ENCODE measurements around the gene ADAMTS13. TPM values are rescaled to one million over a fixed set of nuclear protein-coding genes. Genes with fewer than 3 reads are reported as not detected.
A peak's percentile ranks its signal among the peaks of the same experiment; 100 is the strongest.

ADAMTS13 gene
- total and polyA plus RNA-seq, 9 of the 15 experiments (the other 6 are each of a cell fraction or from before 2014, with no cell fraction given) = 0.03 to 0.20 (median 0.04) TPM; not detected in 4

- TF ChIP-seq UBTF (IDR thresholded peaks at IDR 0.05; ENCODE audit: borderline replicate concordance in 1 of 2, low read depth in 2 of 2, low read length in 2 of 2) (peak; percentile 85; a peak in 3 of 4 replicates), STAT5B (CRISPR knock-in tag; IDR thresholded peaks at IDR 0.05) (no peak), NR3C1 (CRISPR knock-in tag; IDR thresholded peaks at IDR 0.05) (no peak), ZNF347 (CRISPR knock-in tag; IDR thresholded peaks at IDR 0.05; ENCODE audit: low read depth) (no peak), SAP30 (IDR thresholded peaks at IDR 0.05; ENCODE audit: borderline replicate concordance, insufficient read depth, low read depth, low read length, poor library complexity, severe bottlenecking) (no peak), ZBTB11 (CRISPR knock-in tag; IDR thresholded peaks at IDR 0.05) (no peak), AFF1 (IDR thresholded peaks at IDR 0.05; ENCODE audit: low read depth in 1 of 2, partially characterized antibody in 2 of 2) (no peak), IRF2 (CRISPR knock-in tag; IDR thresholded peaks at IDR 0.05) (no peak), ZNF507 (tag; conservative IDR thresholded peaks at IDR 0.05) (no peak), MCM2 (IDR thresholded peaks at IDR 0.05; ENCODE audit: low read depth) (no peak), CCAR2 (IDR thresholded peaks at IDR 0.05; ENCODE audit: low read depth, low read length) (no peak)
- TF ChIP-seq, protein P1, sequence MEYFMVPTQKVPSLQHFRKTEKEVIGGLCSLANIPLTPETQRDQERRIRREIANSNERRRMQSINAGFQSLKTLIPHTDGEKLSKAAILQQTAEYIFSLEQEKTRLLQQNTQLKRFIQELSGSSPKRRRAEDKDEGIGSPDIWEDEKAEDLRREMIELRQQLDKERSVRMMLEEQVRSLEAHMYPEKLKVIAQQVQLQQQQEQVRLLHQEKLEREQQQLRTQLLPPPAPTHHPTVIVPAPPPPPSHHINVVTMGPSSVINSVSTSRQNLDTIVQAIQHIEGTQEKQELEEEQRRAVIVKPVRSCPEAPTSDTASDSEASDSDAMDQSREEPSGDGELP (CRISPR knock-in tag; IDR thresholded peaks at IDR 0.05; ENCODE audit: borderline replicate concordance) = peak; percentile 76
- TF ChIP-seq, protein P2, sequence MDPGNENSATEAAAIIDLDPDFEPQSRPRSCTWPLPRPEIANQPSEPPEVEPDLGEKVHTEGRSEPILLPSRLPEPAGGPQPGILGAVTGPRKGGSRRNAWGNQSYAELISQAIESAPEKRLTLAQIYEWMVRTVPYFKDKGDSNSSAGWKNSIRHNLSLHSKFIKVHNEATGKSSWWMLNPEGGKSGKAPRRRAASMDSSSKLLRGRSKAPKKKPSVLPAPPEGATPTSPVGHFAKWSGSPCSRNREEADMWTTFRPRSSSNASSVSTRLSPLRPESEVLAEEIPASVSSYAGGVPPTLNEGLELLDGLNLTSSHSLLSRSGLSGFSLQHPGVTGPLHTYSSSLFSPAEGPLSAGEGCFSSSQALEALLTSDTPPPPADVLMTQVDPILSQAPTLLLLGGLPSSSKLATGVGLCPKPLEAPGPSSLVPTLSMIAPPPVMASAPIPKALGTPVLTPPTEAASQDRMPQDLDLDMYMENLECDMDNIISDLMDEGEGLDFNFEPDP (CRISPR knock-in tag; IDR thresholded peaks at IDR 0.05) = no peak
These were observed 83.9 kb downstream of the ADAMTS13 start (continued) for GRCh38 chr9:133505901-133506652.
